CD4-positive, alpha-beta T cell treated with Interleukin-17A for 1 hour (primary cell): ENCODE results near the gene NKG7.

ENCODE experiments used
- DNase-seq: peaks from one replicate; pipeline ENCODE4 v3.0.0-alpha.2; 2020

NKG7 gene

DNA sequence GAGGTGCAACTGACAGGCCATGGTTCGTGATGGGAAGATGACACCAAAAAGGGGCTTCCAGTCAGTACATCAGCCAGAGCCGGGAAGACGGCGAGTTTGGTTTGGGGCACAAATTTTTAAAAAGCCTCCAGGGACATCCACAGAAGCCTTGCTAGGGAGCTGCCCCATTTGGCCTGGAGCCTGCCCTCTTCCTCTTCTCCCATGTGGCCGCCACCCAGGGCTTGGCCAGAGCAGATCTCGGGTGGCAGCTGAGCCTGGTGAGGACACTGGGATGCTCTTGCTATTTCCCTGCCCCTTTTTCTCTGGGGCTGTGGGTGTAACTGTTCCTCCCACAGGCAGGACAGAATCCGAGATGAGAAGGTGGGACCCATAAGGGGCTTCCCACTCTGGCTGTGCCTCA is 14.5 kb downstream of the NKG7 start:
- no peak for DNase-seq

DNA sequence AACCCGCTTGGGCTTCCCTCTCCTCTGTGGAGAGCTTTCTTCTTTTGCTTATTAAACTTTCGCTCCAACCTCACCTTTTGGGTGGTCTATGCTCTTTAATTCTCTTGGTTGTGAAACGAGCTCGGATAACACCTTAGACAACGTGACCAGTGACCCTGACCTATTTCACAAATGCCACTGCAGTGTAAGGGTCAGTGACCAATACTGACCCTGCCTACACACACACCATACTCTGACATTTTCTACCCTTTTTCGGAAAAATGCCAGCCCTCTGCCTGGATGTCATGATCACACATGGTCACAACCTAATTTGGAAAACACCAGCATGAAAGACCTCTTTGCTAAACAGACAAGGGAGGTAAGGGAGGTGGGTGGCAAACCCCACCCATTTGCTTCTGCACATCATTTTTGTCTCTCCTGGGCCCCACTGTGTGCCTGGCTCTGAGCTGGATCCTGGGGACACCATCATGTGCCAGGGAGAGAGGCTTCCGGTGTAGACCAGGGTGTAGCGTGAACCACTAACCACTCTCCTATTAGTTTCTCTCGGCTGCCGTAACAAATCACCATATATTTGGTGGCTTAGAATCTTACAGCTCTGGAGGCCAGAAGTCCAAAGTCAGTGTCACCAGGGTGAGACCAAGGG is 16.2 kb downstream of the NKG7 start:
- no peak for DNase-seq

DNA sequence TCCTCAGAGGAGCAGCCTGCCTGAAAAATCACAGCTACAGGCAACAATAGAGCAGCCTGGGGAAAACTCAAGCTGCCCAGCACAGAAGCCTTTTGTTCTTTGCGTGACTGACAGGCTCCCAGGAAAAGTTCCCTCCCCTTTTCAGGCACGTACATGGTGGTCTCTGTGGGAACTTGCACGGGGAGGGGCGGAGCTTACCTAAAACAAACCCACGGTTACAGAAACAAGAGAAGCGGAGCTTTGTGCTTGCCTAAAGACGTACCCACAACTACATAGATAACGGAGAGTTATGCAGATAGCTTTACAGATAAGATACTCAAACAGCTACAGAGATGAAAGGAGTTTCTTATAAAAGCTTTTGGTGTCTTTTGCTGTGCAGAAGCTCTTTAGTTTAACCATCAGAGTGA is 17.7 kb downstream of the NKG7 start:
- DNase-seq = peak; percentile 45

DNA sequence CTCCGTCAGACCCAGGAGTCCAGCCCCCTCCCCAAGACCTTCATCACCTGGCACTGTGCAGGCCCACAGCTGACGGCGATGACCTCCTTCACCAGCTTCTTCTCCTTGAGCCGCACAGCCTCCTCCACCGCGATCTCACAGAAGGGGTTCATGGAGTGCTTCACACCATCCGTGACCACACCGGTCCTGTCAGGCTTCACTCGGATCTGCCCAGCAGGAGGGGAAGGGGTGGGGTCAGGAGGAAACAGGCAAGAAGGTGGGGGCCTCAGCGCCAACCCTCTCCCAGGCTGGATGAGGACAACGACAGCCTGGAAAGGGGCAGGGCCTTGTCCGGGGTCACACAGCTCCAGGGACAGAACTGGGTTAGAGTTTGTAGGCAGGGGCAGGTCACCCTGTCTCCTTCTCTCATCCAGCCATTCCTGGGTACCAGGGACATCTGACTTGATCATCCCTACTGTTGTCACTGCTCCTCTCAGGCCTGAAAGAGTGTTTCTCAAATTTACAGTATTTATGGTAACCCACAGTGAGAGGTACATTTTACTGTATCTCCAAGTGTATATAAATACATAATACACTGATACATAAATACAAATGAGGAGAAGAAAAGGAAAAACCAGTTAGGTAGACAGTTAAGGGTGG is 18.2 kb downstream of the NKG7 start:
- no peak for DNase-seq

DNA sequence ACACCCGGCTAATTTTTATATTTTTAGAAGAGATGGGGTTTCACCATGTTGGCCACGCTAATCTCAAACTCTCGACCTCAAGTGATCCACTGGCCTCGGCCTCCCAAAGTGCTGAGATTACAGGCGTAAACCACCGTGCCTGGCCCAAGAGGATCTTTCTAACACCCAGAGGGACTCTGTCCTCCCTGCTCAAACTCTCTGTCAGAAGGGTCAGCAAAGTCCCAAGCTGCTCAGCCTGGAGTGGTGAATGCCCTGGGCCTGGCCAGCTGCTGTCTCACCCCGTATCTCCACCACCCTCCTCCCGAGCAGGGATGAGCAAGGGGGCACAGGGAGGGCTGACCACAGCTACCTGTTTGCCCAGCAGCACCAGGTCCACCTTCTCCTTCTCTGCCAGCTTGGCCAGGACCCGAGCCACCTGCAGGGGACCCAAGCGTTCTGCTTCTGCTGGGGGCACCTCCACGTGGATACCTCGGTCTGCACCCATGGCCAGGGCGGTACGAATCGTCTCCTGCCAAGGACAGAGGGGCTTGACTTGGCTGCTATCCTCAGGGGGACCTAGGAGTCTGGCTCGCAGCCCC is 19.6 kb downstream of the NKG7 start:
- DNase-seq = no peak

DNA sequence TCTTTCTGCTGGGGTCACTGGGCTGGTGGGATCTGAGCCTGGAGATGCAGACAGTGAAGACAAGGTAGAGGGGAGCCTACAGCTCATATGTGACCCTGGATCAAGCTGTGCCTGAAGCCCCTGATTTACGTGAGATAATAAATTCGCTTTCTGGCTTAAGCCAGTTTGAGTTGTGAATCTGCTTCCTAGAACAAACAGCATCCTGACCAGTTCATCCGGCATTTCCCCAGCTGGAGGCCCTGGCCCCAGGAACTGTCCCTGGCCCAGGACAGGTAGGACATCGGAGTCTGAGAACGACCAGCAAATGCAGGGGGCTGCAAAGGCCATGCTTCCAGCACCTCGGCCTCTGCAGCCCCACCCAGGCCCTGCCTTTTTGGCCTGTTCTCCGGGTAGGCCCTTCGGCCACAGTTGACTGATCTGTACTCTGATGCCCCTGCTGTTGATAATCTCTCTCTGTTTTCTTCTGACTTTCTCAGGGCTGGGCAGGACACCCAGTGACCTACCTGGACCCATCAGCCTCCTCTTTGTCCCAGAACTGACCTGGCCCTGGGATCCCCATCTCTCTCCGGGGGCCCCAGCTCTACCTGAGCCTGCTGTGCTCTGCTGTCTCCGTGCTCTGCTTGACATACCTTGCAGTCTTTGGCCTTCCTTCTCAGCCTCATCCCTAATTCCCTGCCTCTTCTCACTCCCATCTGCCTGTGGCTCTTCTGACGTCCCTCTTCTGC is 21.0 kb downstream of the NKG7 start:
- DNase-seq = no peak

DNA sequence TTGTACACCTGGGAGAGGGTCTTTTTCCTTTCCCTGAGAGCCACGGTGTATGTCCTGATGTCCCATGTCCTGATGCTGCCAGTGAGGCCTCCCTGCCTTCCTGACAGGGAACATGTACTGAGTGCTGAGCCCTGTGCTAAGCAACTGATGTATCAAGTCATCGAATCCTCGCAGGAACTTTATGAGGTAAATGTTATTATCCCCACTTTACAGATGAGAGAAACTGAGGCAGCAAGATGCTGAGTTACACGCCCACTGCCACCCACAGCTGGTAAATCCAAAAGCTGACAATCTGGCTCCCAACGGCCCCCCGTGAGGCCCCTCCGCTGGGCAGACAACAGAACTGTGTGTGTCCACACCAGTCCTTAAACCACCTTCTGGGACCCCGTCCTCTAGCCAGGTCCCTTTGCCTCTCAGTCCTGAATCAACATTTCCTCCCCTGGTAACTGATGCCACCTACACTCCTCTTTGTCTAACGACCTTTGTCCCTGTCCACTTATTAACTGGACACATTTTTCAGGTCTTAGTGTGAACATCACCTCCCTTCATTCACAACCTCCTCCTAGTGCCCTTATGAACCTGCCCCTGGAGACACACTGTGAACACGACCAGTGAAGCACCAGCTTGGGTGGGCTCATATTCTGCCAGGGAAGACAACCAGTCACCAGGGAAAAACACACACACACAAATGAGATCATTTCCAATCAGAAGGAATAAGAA is 25.1 kb downstream of the NKG7 start:
- no peak for DNase-seq

DNA sequence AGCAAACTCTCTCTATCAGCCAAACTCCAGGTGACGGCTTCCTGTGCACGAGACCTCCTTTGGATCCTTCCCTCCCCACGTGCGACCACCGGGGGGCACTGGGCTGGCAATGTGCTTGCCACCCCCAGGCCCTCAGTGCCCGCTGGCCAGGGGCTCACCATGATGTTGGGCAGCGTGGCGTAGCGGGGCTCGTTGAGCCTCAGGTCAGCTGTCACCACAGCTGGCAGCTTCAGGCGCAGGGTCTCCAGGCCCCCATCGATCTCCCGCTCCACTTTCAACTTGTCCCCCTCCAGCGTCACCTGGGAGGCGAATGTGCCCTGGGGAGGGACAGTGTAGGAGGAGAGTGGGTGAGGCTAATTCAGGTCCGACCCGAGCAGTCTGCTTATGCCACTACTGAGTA is 25.7 kb downstream of the NKG7 start:
- no peak for DNase-seq

DNA sequence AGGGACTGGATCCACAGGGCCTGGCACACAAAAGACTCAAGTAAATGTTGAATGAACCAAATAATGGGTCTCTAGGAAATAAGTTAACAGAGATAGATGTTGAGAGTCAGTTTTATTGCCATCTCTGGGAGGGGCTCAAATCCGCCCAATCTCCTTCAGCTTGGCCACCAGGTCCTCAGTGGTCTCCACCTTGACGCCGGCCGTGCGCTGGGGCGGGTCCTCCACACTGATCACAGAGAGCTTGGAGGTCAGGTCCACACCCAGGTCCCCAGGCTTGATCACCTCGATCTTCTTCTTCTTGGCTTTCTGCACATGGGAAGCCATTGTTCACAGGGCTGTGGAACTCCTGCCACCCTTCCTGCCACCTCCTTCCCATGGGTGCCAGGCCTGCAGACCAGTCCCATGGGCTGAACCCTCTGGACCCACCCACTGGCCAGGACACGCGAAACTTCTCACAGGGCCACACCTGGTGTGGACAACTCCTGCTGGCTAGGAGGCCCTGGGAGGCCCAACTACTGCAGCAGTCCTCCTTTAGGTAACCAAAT is 27.3 kb downstream of the NKG7 start:
- DNase-seq = no peak

DNA sequence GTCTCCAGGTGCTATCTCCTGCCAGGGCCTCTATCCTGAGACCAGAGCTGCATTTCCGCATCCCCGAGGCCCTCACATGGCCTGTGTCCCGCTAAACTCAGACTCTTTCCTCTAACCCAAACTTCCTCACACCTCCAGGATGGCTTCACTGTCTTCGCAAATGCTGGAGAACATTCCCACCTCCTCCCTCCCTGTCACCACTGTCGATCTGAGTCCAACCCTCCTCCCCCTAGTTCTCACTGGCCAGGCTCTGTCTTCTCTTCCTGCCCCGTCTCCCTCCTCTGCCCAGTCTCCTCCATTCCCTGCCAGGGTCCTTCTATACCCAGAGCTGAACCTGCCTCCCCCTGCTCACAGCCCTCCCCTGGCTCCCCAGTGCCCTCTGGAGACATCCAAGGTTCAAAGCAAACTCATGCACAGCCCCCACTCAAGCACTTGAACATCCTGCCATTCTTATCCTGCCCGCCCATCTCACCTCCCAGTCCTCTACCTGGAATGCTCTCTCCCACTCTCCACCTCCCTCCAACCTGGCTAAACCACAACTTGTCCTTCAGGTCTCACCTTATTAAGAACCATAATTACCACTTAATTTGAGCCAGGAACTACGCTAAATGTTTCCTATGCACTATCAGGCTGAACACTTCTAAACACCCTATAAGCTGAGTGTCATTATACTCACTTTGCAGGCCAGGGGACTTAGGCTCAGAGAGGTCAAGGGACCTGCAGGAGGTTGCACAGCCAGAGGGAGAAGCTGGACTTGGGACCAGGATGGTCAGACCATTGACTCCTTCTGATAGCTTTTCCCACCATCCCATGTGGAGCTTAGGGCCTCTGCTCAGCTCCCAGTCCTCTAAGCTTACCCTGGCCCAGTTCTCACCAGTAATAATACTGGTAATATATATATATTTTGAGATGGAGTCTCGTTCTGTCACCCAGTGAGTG is 29.6 kb downstream of the NKG7 start:
- no peak for DNase-seq

DNA sequence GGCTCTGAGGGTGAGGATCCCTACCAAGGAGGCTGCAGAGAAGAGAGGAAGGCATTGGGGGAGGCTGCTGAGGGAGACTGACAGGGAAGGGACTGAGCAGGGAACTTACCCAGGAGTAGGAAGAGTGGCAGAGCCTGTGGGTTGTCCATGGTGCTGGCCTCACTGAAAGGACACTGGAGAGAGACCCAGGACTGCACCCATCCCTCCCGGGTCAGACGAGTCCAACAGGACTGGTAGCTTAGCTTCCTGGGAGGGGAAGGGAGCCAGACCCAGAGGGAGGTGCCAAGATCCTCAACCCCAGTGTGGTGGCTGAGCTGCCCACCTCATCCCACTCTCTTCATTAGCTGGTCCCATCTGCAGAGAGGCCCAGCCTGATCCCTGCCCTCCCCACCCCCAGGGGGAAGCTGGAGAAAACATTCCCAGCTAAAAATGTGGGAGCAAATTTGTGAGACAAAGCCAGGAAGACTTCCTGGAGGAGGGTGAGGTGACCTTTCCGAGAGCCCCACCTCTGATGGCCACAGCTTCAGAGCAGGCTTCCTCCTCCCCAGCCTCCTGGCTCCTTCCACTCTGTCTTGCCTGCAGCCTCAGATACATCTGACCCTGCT is 30.4 kb downstream of the NKG7 start, which contains the start of gene VSIG10L:
Gene VSIG10L (minus strand): TSS at position 164 of the 605 bp plus-strand sequence. CDS start 15 bp downstream, at position 149.
- DNase-seq = no peak

DNA sequence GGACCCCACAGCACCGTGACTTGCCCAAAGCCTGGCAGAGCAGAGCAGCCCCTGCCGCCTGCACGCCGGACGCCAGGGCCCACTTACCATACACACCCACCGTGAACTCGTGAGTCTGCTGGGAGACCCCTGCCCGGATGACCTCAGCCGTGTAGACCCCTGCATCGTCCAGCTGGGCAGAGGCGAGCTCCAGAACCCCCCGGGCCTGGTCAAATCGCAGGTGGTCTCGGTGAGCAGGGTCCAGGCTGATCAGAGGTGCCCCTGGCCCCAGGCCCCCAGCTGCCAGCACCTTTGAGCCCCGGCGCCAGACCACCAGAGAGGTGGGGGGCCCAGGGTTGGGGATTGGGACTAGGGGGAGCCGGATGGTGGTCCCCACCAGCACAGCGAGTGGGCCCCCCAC is 31.4 kb downstream of the NKG7 start:
- DNase-seq = no peak

DNA sequence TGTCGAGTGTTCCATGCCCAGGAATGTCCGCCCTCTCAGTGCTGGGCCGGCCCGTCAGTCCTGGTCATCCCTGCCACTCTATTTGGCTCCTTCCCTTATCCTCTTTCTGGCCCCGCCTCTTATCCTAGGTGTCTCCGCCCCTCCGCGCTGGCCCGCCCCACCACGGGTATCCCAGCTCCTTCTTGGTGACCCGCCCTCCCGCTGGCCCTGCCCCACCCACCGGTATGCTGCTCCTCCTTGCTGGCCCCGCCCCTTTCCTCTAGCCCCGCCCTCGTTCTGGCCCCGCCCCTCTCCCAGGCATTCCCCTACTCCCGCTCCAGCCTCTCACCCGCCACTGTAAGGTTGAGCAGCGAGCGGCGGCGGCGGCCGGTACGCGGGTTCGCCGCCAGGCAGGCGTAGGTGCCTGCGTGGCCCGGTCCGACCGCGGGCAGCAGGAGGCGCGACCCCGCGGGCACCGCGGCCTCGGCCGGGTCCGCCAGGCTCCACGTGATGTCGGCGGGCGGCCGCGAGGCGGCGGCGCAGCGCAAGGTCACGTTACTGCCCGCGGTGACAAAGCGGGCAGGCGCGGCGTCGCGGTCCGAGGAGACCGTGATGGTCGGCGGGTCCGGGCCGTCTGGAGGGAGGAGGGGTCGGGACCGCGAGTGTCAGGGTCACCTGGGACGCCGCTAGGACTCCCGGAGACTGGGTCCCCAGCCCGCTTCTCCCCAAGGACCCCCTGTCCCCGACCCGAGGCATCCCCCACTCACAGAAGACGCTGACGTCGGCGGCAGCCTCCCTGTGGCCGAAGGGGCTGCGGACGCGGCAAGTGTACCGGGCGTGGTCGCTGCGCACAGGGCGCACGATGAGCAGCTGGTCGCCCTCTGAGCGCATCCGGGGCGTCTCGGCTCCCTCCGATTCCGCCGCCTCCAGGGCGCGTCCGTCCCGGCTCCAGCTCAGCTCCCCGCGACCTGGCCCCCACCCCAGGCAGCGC is 32.5 kb downstream of the NKG7 start:
- peak; percentile 93 for DNase-seq

DNA sequence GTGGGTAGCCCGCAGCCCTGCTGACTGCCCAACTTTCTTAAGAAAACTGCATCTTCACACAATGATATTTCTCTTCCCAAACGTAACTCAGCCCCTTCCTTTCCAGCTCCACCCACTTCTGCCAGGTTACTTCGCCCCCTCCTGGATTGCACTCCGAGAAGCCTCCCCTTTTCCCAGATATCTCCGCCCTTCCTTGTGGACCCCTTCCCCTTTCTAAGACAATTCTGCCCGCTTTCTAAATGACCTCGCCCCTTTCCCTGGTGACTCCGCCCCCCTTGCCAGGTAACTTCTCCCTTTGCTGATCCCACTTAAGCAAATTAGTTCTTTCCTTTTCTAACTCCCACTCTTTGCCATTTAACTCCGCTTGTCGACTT is 33.2 kb downstream of the NKG7 start:
- no peak for DNase-seq

DNA sequence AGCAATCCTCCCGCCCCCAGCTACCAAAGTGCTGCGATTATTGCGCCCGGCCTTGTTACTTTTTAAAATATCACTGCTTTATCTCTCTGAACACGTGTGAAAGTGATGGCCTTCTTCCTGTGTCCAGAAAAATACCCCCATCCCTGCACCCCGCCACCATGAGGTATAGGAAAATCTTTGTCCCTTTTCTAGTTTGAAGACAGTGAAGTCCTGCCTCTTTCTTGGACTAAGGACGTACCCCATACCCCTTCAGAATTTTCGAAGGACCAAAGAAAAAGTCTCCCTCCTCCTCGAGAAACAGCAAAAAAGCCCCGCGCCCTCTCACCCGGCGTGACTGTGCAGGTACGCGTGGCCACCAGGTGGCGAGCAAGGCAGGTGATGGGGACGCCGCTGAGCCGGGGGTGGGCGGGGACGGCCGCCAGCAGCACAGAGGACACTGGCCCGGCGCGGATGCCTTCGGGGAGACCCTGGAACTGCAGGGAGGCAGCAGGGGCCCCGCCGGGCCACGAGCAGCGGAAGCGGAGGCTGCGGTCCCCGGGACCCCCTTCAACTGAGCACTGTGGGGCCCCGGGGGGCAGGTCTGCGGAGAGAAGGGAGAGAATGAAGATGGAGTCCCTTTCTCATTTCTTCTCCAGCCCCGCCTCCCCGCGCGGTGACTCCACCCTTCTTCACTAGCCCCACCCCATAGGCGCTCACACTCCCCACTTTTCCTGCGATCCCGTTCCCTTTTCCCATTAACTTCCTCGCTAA is 33.7 kb downstream of the NKG7 start:
- peak; percentile 84 for DNase-seq

DNA sequence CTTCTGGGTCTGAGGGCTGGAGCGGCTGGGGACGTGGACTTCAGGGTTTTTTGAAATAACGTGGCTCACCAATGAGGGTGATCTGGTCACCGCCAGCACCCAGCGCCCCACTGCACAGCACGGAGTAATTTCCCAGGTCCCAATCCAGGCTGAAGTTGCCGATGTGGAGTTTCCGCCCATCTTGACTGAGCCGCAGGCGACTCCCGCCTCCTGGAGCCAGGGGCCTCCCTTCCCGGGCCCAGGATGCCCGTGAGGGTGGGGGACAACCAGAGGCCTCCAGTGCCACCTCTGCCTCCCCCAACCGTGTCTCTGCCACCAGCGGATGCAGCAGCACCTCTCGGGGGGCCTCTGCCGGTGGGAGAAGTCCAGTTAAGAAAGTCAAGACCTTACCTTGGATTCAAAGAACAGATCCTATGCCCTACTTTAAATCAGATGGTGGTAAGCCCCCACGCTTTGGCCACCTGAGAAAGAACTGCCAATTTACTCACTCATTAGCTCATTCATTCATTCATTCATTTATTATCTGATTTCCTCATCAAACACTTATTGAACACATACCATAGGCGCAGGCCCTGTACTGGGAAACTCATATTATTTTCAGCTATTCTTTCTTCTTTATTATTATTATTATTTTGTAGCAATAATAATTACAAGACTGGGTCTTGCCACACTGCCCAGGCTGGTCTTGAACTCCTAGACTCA is 34.4 kb downstream of the NKG7 start:
- DNase-seq = no peak

DNA sequence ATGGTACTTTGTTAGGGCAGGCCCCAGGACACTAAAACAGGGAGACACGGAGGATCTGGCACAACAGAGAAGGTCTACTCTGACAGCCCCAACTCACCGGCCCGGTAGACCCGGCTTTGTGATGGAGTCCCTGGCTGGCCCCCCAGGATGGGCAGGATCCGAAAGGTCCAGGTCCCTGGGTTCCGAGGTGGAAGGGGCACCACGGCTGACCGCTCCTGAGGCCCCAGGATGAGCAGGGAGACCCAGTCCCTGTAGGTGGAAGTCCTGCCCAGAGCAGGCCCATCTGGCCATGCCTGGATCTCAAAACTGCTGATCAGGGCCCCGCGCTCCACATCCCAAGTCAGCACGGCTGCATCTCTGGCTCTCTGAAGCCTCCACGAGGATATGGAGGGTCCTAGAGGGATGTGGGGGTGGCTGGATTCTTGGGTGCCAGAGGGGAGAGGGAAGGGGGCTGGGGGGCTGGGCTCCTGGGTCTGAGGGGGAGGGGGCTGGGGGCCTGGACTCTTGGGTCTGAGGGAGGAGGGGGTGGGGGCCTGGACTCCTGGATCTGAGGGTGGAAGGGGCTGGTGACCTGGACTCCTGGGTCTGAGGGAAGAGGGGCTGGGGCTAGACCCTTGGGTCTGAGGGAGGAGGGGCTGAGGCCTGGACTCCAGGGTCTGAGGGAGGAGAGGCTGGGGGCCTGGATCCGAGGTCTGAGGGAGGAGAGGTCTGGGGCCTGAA is 35.2 kb downstream of the NKG7 start:
- DNase-seq = no peak
